ENCODE results near the gene SIPA1L3. TPM values are rescaled to one million over a fixed set of nuclear protein-coding genes. Genes with fewer than 3 reads are reported as not detected.

Gene SIPA1L3
- total RNA-seq, 1 experiment from 2014 or later = 19.9 TPM

GRCh38 chr19:37966662-37967231 lies 59.7 kb downstream of the SIPA1L3 start:
- H3K27ac ChIP-seq (ENCODE audit: low read depth, low read length, poor library complexity, severe bottlenecking) = no peak overlapping the region
- no peak overlapping the region for H3K4me3 ChIP-seq (ENCODE audit: low read depth, low read length, poor library complexity, severe bottlenecking)
- no TSS peak for BruUV-seq (replicated peaks)
- intact Hi-C loops (cut with micrococcal nuclease; ENCODE audit: unreplicated experiment) = no loop called here
- no peaks in the 10 kb centered on the region for H3K27me3 ChIP-seq (replicated peaks; ENCODE audit: insufficient read depth, low read depth, low read length, poor library complexity)
- no peaks in the 10 kb centered on the region for H3K36me3 ChIP-seq (ENCODE audit: insufficient read depth, low read length, poor library complexity, severe bottlenecking)
- ChIA-PET CTCF (no interaction called here), POLR2A (ENCODE audit: low non-redundant PET) (no interaction called here)
- DNase-seq (ENCODE audit: low spot score) = no peak
- no peaks in the 10 kb centered on the region for H3K4me1 ChIP-seq (ENCODE audit: insufficient read depth, low read length, poor library complexity, severe bottlenecking)
- TF ChIP-seq EZH2 (IDR thresholded peaks at IDR 0.05; ENCODE audit: borderline replicate concordance, low read depth, low read length, poor library complexity, severe bottlenecking) = no peak
- no peak for TF ChIP-seq CTCF (conservative IDR thresholded peaks at IDR 0.05; ENCODE audit: low read depth, low read length)
- peaks cover 8% of the 10 kb centered on the region for H3K9me3 ChIP-seq (ENCODE audit: low read depth, low read length, poor library complexity, severe bottlenecking)

GRCh38 chr19:37969695-37970094 lies 62.7 kb downstream of the SIPA1L3 start:
- Histone ChIP-seq H3K9me3 (ENCODE audit: low read depth, low read length, poor library complexity, severe bottlenecking) (peaks cover 14% of the 10 kb centered on the region), H3K36me3 (ENCODE audit: insufficient read depth, low read length, poor library complexity, severe bottlenecking) (no peaks in the 10 kb centered on the region), H3K27ac (ENCODE audit: low read depth, low read length, poor library complexity, severe bottlenecking) (no peak overlapping the region), H3K27me3 (replicated peaks; ENCODE audit: insufficient read depth, low read depth, low read length, poor library complexity) (no peaks in the 10 kb centered on the region), H3K4me3 (ENCODE audit: low read depth, low read length, poor library complexity, severe bottlenecking) (no peak overlapping the region), H3K4me1 (ENCODE audit: insufficient read depth, low read length, poor library complexity, severe bottlenecking) (no peaks in the 10 kb centered on the region)
- intact Hi-C loops (cut with micrococcal nuclease; ENCODE audit: unreplicated experiment) = no loop called here
- no TSS peak for BruUV-seq (replicated peaks)
- no peak for TF ChIP-seq CTCF (conservative IDR thresholded peaks at IDR 0.05; ENCODE audit: low read depth, low read length)
- TF ChIP-seq EZH2 (IDR thresholded peaks at IDR 0.05; ENCODE audit: borderline replicate concordance, low read depth, low read length, poor library complexity, severe bottlenecking) = no peak
- POLR2A ChIA-PET (ENCODE audit: low non-redundant PET) = no interaction called here
- CTCF ChIA-PET = no interaction called here
- DNase-seq (ENCODE audit: low spot score) = no peak

GRCh38 chr19:37970699-37971098 lies 63.7 kb downstream of the SIPA1L3 start:
- no peaks in the 10 kb centered on the region for H3K27me3 ChIP-seq (replicated peaks; ENCODE audit: insufficient read depth, low read depth, low read length, poor library complexity)
- H3K9me3 ChIP-seq (ENCODE audit: low read depth, low read length, poor library complexity, severe bottlenecking) = peaks cover 14% of the 10 kb centered on the region
- no peak for DNase-seq (ENCODE audit: low spot score)
- H3K4me3 ChIP-seq (ENCODE audit: low read depth, low read length, poor library complexity, severe bottlenecking) = no peak overlapping the region
- no peak overlapping the region for H3K27ac ChIP-seq (ENCODE audit: low read depth, low read length, poor library complexity, severe bottlenecking)
- intact Hi-C loops (cut with micrococcal nuclease; ENCODE audit: unreplicated experiment) = no loop called here
- no peaks in the 10 kb centered on the region for H3K4me1 ChIP-seq (ENCODE audit: insufficient read depth, low read length, poor library complexity, severe bottlenecking)
- TF ChIP-seq CTCF (conservative IDR thresholded peaks at IDR 0.05; ENCODE audit: low read depth, low read length) (no peak), EZH2 (IDR thresholded peaks at IDR 0.05; ENCODE audit: borderline replicate concordance, low read depth, low read length, poor library complexity, severe bottlenecking) (no peak)
- H3K36me3 ChIP-seq (ENCODE audit: insufficient read depth, low read length, poor library complexity, severe bottlenecking) = no peaks in the 10 kb centered on the region
- CTCF ChIA-PET = no interaction called here
- BruUV-seq (replicated peaks) = no TSS peak
- POLR2A ChIA-PET (ENCODE audit: low non-redundant PET) = no interaction called here

All from A673 (cell line).